HepG2 (cell line): ENCODE data around the gene SPTSSA.
"Not testable (repeated sequence)": the region's sequence is repeated elsewhere in the genome, so short reads cannot be mapped to it uniquely, and the experiment has no call there.

Source experiments
- CEBPB ChIP-seq: IDR thresholded peaks from 2 replicates; pipeline ENCODE4 v1.6.1; 2011; ENCODE audit warnings: low read depth, low read length, improper control_type of control experiment, borderline replicate concordance
- ELF1 ChIP-seq: sonication (generic); formaldehyde crosslinking; IDR thresholded peaks from 2 replicates; pipeline ENCODE4 v1.4.0; 2020; ENCODE audit warnings: missing genetic modification reagents
- ZSCAN21 ChIP-seq: sonication (generic); formaldehyde crosslinking; IDR thresholded peaks from 2 replicates; pipeline ENCODE4 v1.8.0; 2022; ENCODE audit warnings: mild to moderate bottlenecking, missing genetic modification reagents, moderate library complexity, borderline replicate concordance
- TF ChIP-seq, protein P1 (sequence below): sonication (generic); formaldehyde crosslinking; IDR thresholded peaks from 2 replicates; pipeline ENCODE4 v1.5.0; 2020; ENCODE audit warnings: mild to moderate bottlenecking, missing genetic modification reagents, moderate library complexity

DNA sequence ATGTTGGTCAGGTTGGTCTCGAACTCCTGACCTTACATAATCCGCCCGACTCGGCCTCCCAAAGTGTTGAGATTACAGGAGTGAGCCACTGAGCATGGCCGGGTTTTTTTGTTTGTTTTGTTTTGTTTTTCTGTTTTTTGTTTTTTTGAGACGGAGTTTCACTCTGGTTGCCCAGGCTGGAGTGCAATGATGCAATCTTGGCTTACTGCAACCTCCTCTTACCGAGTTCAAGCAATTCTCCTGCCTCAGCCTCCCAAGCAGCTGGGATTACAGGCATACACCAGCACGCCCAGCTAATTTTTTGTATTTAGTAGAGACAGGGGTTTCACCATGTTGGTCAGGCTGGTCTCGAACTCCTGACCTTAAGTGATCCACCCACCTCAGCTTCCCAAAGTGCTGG, 42.0 kb upstream of the SPTSSA start:
- TF ChIP-seq, protein P1, sequence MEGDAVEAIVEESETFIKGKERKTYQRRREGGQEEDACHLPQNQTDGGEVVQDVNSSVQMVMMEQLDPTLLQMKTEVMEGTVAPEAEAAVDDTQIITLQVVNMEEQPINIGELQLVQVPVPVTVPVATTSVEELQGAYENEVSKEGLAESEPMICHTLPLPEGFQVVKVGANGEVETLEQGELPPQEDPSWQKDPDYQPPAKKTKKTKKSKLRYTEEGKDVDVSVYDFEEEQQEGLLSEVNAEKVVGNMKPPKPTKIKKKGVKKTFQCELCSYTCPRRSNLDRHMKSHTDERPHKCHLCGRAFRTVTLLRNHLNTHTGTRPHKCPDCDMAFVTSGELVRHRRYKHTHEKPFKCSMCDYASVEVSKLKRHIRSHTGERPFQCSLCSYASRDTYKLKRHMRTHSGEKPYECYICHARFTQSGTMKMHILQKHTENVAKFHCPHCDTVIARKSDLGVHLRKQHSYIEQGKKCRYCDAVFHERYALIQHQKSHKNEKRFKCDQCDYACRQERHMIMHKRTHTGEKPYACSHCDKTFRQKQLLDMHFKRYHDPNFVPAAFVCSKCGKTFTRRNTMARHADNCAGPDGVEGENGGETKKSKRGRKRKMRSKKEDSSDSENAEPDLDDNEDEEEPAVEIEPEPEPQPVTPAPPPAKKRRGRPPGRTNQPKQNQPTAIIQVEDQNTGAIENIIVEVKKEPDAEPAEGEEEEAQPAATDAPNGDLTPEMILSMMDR (CRISPR knock-in tag), result not testable (repeated sequence)
- peak; percentile 40; the same call in 1 of the 2 replicates for TF ChIP-seq CEBPB
- not testable (repeated sequence) for TF ChIP-seq ZSCAN21 (CRISPR knock-in tag); ELF1
